ENCODE results near the gene MRPL51. TPM values are rescaled to one million over a fixed set of nuclear protein-coding genes. Genes with fewer than 3 reads are reported as not detected.

MRPL51 gene
- total and polyA plus RNA-seq, 9 of the 15 experiments (the other 6 are each of a cell fraction or from before 2014, with no cell fraction given) = 127 to 727 (median 208) TPM

DNA sequence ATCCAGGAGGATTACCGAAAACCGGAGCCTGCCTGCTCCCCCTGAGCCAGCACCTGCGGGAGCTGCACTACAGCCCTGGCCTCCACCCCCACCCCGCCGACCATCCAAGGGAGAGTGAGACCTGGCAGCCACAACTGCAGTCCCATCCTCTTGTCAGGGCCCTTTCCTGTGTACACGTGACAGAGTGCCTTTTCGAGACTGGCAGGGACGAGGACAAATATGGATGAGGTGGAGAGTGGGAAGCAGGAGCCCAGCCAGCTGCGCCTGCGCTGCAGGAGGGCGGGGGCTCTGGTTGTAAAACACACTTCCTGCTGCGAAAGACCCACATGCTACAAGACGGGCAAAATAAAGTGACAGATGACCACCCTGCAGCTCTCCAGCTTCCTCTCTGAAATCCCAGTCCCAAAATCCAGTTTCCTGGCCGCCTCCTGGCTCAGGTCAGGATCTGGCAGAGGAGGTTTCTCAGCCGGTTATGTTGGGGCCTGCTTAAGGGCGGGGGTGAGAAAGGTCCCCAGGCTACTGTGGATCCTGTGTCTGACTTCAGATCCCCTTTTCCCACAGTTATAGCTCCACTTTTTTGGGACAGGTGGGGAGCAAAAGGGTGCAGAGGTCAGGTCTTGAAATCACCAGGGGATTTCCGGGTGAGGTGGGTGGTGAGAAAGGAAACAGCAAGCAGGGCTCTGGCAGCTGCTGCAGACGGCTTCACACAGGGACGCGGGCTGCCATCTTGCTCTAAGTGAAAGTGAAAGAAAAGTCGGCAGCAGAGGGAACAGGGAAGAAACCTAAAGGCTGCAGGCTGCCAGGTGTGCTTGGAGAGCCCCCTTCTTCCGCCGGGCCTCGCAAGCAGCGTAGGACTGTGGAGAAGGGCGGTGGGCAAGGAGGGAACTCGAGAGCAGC lies 41.5 kb downstream of the MRPL51 start, which contains the start of gene TAPBPL:
Gene TAPBPL (plus strand): TSS at position 695 of the 897 bp plus-strand sequence. CDS start 207 bp downstream, outside the sequence.
- no peaks in the 10 kb centered on the region for H4K20me1 ChIP-seq (replicated peaks; ENCODE audit: control insufficient read depth, insufficient read depth, low read length)
- ATAC-seq (peak; percentile 84), DNase-seq (ENCODE audit: extremely low read depth in 1 of 4, low spot score in 3 of 4) (peak; percentile 31 to 38 (median 36)), FAIRE-seq (peak; percentile 48)
- no peaks in the 10 kb centered on the region for H3K27me3 ChIP-seq (ENCODE audit: control insufficient read depth in 2 of 2, insufficient read depth in 2 of 2, low read length in 2 of 2)
- H3K36me3 ChIP-seq (ENCODE audit: control insufficient read depth, insufficient read depth, low read length) = no peaks in the 10 kb centered on the region
- H3K9me3 ChIP-seq (replicated peaks; ENCODE audit: control insufficient read depth, insufficient read depth, low read depth, low read length) = no peaks in the 10 kb centered on the region
- ChIA-PET POLR2A (interaction anchor here (1.0 to 2.6 kb wide), 5 partner anchors 9 to 42 kb away, joined by 3 to 14 read pairs (median 3); partner anchors contain the start of genes MRPL51 and VAMP1), CTCF (ENCODE audit: low intra/inter-chr PET ratio) (no interaction called here)
- H3K9ac ChIP-seq (ENCODE audit: insufficient read depth in 1 of 2, low read depth in 2 of 2, low read length in 2 of 2) = peak within 1 kb of the TSS; percentile 60 to 91
- peak within 1 kb of the TSS; percentile 75 for H3K27ac ChIP-seq (ENCODE audit: extremely low read depth, low read depth, low read length)
- peak within 1 kb of the TSS; percentile 28 for H3K4me3 ChIP-seq
- in situ Hi-C loops (cut with MboI) (loop anchor here (25.0 kb wide), 1 partner anchor 389 kb away; no protein-coding TSS in a partner anchor), intact Hi-C loops (cut with micrococcal nuclease) (no loop called here)
- H3K4me2 ChIP-seq (ENCODE audit: insufficient read depth, low read length) = peak within 1 kb of the TSS; percentile 77
- H3K79me2 ChIP-seq (ENCODE audit: control insufficient read depth, insufficient read depth, low read length) = no peaks in the 10 kb centered on the region
- H3K4me1 ChIP-seq (replicated peaks in 1 of 2; ENCODE audit: control insufficient read depth in 2 of 2, insufficient read depth in 2 of 2, low read length in 2 of 2) = peaks cover 12 to 24% of the 10 kb centered on the region in 2 experiments; a peak in 4 of 5 replicates
- peak within 1 kb of the TSS; percentile 99 for H2AFZ ChIP-seq (ENCODE audit: low read depth, low read length)
- TSS peak; percentile 49 for BruUV-seq (replicated peaks)
- 45% methylated on average over 19 of the region's 27 CpGs for WGBS (ENCODE audit: insufficient coverage, low coverage, missing lambda C conversion rate)
- H3K9me1 ChIP-seq (ENCODE audit: control insufficient read depth, insufficient read depth, low read length) = no peaks in the 10 kb centered on the region
- peak; percentile 42 for TF ChIP-seq PHF20 (IDR thresholded peaks at IDR 0.05; ENCODE audit: partially characterized antibody)
- peak; percentile 57; the same call in 1 of the 2 replicates for TF ChIP-seq TAF7 (tag; IDR thresholded peaks at IDR 0.05)
- TF ChIP-seq NR2C1 (IDR thresholded peaks at IDR 0.05) = no peak
- TF ChIP-seq NR2C1 (tag; IDR thresholded peaks at IDR 0.05) = 0 out of 2 replicates have a peak, but pooled peaks have one; percentile 49
- TF ChIP-seq PHF8 (IDR thresholded peaks at IDR 0.05; ENCODE audit: borderline replicate concordance, low read length) = peak; percentile 48
- peak; percentile 69; the same call in 1 of the 2 replicates for TF ChIP-seq NFRKB (IDR thresholded peaks at IDR 0.05; ENCODE audit: low read depth)
- no peak for TF ChIP-seq HNRNPK (IDR thresholded peaks at IDR 0.05; ENCODE audit: low read depth, low read length, poor library complexity, severe bottlenecking)
- TF ChIP-seq, protein P1, sequence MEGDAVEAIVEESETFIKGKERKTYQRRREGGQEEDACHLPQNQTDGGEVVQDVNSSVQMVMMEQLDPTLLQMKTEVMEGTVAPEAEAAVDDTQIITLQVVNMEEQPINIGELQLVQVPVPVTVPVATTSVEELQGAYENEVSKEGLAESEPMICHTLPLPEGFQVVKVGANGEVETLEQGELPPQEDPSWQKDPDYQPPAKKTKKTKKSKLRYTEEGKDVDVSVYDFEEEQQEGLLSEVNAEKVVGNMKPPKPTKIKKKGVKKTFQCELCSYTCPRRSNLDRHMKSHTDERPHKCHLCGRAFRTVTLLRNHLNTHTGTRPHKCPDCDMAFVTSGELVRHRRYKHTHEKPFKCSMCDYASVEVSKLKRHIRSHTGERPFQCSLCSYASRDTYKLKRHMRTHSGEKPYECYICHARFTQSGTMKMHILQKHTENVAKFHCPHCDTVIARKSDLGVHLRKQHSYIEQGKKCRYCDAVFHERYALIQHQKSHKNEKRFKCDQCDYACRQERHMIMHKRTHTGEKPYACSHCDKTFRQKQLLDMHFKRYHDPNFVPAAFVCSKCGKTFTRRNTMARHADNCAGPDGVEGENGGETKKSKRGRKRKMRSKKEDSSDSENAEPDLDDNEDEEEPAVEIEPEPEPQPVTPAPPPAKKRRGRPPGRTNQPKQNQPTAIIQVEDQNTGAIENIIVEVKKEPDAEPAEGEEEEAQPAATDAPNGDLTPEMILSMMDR (IDR thresholded peaks at IDR 0.05 in 2 of 3, conservative IDR thresholded peaks at IDR 0.05 in 1 of 3; ENCODE audit: insufficient read depth in 2 of 3, low read depth in 1 of 3, low read length in 3 of 3) = no peak
- peak; percentile 43; the same call in 1 of the 2 replicates for TF ChIP-seq POLR2G (IDR thresholded peaks at IDR 0.05; ENCODE audit: low read depth, low read length)
- TF ChIP-seq ETS2 (tag; IDR thresholded peaks at IDR 0.05; ENCODE audit: borderline replicate concordance, poor library complexity, severe bottlenecking) = no peak
- TF ChIP-seq, protein P2, sequence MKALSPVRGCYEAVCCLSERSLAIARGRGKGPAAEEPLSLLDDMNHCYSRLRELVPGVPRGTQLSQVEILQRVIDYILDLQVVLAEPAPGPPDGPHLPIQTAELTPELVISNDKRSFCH (CRISPR knock-in tag; IDR thresholded peaks at IDR 0.05) = no peak
- TF ChIP-seq, protein P2 (tag; IDR thresholded peaks at IDR 0.05) = peak; percentile 50; the same call in 1 of the 2 replicates
- peak; percentile 58 for TF ChIP-seq RBFOX2 (IDR thresholded peaks at IDR 0.05; ENCODE audit: low read depth, low read length)
- peak; percentile 74 to 77 for TF ChIP-seq NRF1 (conservative IDR thresholded peaks at IDR 0.05 in 1 of 2, IDR thresholded peaks at IDR 0.05 in 1 of 2)
- TF ChIP-seq KDM5B (IDR thresholded peaks at IDR 0.05; ENCODE audit: insufficient replicate concordance, low read depth, low read length) = peak; percentile 45
- peak; percentile 33 for TF ChIP-seq TAF9B (IDR thresholded peaks at IDR 0.05; ENCODE audit: partially characterized antibody)
- TF ChIP-seq ZNF174 (CRISPR knock-in tag; IDR thresholded peaks at IDR 0.05) = no peak
- TF ChIP-seq TGIF2 (CRISPR knock-in tag; IDR thresholded peaks at IDR 0.05) = no peak
- no peak for TF ChIP-seq NR2C2 (CRISPR knock-in tag; IDR thresholded peaks at IDR 0.05)
- peak; percentile 51; the same call in 1 of the 2 replicates for TF ChIP-seq NR2C2 (tag; IDR thresholded peaks at IDR 0.05)
